OCI-LY7 (cell line): ENCODE data around the gene CTSZ.

ENCODE experiments used
- CTCF ChIP-seq: fragments of 200-600 bp; sonication (generic); conservative IDR thresholded peaks from 2 replicates; pipeline ENCODE4 v1.5.1; 2014; ENCODE audit warnings: mild to moderate bottlenecking, antibody characterized with exemption, low read length, moderate library complexity, mixed read lengths
- EZH2phosphoT487 ChIP-seq: fragments of 200-600 bp; sonication (generic); IDR thresholded peaks from 2 replicates; pipeline ENCODE4 v1.6.1; 2018; ENCODE audit warnings: low read depth, borderline replicate concordance, mild to moderate bottlenecking, mixed run types, antibody characterized with exemption, low read length, moderate library complexity, mixed read lengths

- TF ChIP-seq CTCF, result no peak
- no peak for TF ChIP-seq EZH2phosphoT487
These were observed 7.0 kb upstream of the CTSZ start for GRCh38 chr20:59013959-59014608.
